ENCODE data around the gene TARP.

The TARP gene

DNA sequence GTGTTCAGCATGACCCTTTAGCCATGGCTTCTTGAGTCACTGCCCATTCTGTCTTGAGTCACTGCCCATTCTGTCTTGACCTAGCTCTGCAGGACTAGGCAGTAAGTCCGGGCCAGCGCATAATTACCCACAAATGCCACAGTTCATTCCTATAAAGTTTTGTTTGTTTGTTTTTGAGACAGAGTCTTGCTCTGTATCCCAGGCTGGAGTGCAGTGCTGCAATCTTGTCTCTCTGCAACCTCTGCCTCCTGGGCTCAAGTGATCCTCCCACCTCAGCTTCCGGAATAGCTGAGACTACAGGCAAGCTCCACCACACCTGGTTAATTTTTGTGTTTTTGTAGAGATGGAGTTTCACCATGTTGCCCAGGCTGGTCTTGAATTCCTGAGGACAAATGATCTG lies 32.7 kb upstream of the TARP start:
- intact Hi-C loops (cut with DNase I), result no loop called here
- DNase-seq (ENCODE audit: missing footprints) (no peak), ATAC-seq (no peak)

DNA sequence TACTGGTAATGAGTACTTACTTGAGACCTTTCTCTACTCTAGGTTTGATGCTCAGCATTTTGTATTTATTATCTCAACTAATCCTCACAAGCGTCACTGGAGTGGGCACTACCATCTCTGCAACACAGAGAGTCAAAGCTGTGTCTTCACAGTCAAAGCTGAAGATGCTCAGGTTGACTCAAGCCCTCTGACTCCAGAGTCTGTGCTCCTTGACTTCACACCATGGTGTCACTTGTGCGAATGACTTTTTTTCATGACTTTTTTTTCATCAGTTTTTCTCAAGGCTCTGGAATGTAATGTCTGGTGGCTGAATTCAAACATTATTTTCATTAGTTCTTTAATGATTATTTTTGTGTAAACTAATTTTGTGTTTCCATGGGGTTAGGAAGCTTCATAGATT lies 30.4 kb upstream of the TARP start:
- ATAC-seq (no peak), DNase-seq (ENCODE audit: missing footprints) (no peak)
- intact Hi-C loops (cut with DNase I), result no loop called here

DNA sequence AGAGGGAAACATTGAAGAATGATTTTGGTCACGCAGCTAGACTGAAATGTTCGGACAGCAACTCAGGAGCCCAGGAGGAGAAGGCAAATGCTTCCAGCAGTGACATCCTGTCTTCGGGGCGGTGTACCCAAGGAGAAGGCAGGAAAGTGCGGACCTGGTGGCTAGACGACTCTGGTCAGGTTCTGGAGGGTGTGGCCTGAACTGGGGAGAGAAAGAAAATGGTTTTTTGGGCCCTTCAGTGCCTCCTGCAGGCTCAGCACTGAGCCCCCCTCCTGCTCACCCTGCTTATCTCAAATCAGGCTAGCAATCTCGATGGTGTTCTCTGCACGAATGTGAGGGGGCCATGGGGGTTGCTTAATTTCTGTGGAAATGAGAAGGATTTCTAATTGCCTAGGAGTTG lies 26.7 kb upstream of the TARP start:
- intact Hi-C loops (cut with DNase I), result no loop called here
- ATAC-seq, result no peak
- DNase-seq (ENCODE audit: missing footprints), result no peak

- ATAC-seq (no peak), DNase-seq (ENCODE audit: missing footprints) (no peak)
- intact Hi-C loops (cut with DNase I), result no loop called here
Observed at GRCh38 chr7:38299275-38299931, 26.0 kb upstream of the TARP start.

DNA sequence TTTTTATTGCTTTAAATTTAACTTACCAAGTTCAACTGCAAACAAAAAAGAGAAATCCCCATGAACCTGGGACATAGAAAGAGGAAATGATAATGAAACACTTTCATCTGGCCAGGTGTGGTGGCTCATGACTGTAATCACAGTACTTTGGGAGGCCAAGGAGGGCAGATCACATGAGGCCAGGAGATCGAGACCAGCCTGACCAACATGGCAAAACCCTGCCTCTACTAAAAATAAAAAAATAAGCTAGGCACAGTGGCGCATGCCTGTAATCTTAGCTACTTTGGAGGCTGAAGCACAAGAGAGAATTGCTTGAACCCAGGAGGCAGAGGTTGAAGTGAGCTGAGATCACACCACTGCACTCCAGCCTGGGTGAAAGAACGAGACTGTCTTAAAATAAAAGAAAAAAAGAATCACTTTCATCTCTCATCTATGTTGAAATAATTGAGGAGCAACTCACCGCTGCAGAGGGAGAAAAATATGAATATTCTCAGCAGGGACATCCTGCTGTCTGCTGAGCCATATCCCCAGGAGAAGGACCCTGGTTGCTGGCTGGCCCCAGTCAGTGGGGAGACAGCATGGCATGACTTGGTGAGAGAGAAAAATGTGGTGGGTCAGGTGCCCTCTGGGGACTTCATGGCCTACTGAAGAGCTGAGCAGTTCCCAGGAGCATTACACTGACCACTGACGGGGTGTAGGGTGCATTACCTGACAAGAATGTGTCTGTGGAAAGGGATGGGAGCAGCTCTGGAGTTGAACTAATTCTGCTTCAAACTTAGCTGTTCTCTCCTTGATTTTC lies 22.8 kb upstream of the TARP start:
- ATAC-seq (no peak), DNase-seq (ENCODE audit: missing footprints) (no peak)
- intact Hi-C loops (cut with DNase I), result no loop called here

GRCh38 chr7:38294926-38295325 lies 21.5 kb upstream of the TARP start:
- ATAC-seq (no peak), DNase-seq (ENCODE audit: missing footprints) (no peak)
- intact Hi-C loops (cut with DNase I), result no loop called here

DNA sequence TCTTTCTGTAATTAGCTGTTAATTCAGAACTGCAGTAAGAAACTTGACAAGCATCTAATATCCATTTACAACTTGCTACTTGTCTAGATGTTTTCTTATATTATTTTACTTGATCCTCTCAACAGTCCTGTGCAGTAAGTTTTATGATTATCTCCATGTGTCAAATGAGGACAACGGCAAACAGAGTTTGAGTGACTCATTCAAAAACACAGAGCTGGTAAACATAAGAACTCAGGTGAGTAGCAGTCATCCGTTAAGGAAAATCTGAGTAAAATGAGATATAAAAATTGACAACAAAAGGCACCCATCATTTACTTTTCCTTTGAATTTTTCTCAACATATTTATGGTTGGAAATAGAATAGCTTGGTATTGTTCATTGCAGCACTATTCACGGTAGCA lies 19.0 kb upstream of the TARP start:
- DNase-seq (ENCODE audit: missing footprints) (no peak), ATAC-seq (no peak)
- intact Hi-C loops (cut with DNase I), result no loop called here

DNA sequence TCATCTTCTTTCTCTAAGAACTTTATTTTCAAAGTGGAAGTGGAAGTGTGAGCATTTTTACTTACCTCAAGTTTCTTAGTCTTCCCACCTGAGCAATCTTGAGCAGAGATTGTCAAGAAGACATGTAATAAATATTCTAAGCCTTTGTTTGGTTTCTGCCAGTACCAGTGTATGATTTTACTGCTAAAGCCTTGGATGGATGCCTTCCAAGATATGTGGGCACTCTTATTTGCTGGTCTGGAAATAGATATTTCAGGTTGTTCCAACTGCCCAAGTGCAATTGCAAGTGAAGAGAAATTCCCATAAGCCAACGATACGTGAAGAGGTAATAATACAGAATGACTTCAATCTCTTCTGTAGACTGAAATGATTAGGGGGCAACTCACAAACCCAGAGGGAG lies 18.2 kb upstream of the TARP start:
- intact Hi-C loops (cut with DNase I), result no loop called here
- ATAC-seq, result no peak

DNA sequence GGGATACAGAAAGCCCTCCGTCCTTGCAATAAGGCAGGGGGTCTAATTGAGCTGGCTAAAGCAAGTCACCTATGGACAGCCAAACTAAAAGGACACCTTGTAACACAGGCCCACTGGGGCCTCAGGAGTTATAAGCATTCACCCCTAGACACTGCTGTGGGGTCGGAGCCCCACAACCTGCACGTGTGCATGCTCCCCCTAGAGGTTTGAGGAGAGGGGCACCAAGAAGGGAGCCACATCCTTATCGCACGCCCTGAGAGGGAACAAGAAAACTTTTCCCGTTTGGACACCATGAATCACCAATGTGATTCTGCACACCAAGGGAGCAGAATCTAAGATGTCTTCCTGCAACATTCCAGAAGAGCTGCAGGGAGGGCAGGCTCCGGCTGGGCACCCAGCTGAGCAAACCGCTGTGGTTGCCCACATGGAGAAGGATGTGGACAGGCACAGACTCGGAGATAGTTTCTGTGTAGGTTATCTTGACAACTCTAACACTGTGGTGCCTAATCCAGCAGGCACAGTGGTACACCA lies 17.7 kb upstream of the TARP start:
- ATAC-seq, result no peak
- intact Hi-C loops (cut with DNase I), result no loop called here
- no peak for DNase-seq (ENCODE audit: missing footprints)

More for the DNA sequence above, 18.2 kb upstream of the TARP start:
- DNase-seq (ENCODE audit: missing footprints), result no peak

- intact Hi-C loops (cut with DNase I), result no loop called here
- no peak for ATAC-seq
Observed at GRCh38 chr7:38284553-38284952, 11.1 kb upstream of the TARP start.

DNA sequence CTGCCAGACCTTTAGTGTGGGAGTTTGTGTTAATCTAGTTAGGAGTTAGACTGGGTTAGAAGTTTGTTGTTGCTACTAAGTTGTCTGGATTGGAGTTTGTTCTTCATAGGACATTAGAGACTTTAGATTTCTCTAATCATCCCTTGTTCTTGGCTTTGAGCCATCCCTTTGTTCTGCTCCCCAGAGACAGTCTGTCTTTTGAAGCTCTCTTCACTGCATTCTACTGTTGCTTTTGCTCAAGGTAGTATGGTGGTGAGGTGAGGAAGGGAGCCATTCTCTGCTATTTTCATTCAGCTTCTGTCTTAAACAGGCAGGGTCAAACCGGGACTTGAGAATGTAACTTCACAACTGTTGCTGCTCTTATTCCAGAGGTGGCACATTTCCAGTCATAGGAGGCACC lies 10.4 kb upstream of the TARP start:
- ATAC-seq (no peak), DNase-seq (ENCODE audit: missing footprints) (no peak)
- intact Hi-C loops (cut with DNase I), result no loop called here

More at GRCh38 chr7:38284553-38284952, 11.1 kb upstream of the TARP start:
- DNase-seq (ENCODE audit: missing footprints), result no peak

DNA sequence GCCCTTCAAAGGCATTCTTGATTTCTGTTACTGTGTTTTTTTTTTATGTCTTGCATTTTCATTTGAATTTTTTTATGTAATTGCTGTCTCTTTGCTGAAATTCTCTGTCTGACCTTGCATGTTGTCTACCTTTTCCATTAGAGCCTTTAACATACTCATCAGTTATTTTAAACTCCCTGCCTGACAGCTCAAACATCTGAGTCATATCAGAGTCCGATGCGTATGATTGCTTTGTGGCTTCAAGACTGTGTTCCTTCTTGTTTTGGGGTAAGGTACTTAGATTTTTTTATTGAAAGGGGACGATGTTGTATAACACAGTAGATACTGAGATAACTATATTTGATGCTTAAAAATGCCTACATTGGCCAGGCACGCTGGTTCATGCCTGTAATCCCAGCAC lies 9.7 kb upstream of the TARP start:
- ATAC-seq, result no peak

GRCh38 chr7:38282081-38282480 lies 8.6 kb upstream of the TARP start:
- intact Hi-C loops (cut with DNase I), result no loop called here

More for the DNA sequence above, 9.7 kb upstream of the TARP start:
- no peak for DNase-seq (ENCODE audit: missing footprints)
- intact Hi-C loops (cut with DNase I), result no loop called here

GRCh38 chr7:38281266-38281665 lies 7.8 kb upstream of the TARP start:
- intact Hi-C loops (cut with DNase I), result no loop called here
- ATAC-seq, result no peak

More at GRCh38 chr7:38282081-38282480, 8.6 kb upstream of the TARP start:
- no peak for DNase-seq (ENCODE audit: missing footprints)
- ATAC-seq, result no peak

GRCh38 chr7:38280707-38281106 lies 7.3 kb upstream of the TARP start:
- DNase-seq (ENCODE audit: missing footprints) (no peak), ATAC-seq (no peak)
- intact Hi-C loops (cut with DNase I), result no loop called here

More at GRCh38 chr7:38281266-38281665, 7.8 kb upstream of the TARP start:
- DNase-seq (ENCODE audit: missing footprints), result no peak

DNA sequence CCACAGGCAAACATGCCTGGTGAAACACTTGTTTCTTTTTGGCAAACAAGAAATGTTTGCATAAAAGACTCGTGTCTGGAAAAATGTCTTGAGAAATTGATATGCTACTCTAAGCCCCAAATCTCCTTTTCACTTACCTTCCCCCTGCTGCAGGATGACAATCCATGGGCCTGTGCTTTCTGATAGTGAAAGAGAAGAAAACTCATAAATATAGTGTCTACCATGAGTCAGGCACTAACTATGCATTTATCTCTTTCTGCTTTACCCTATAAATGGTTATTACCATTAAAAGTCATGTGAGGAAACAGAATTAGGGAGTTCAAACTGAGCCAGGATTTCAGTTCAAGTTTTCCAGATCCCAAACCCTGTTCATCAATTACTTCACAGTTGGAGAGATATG lies 6.6 kb upstream of the TARP start:
- ATAC-seq (no peak), DNase-seq (ENCODE audit: missing footprints) (no peak)
- intact Hi-C loops (cut with DNase I), result no loop called here

DNA sequence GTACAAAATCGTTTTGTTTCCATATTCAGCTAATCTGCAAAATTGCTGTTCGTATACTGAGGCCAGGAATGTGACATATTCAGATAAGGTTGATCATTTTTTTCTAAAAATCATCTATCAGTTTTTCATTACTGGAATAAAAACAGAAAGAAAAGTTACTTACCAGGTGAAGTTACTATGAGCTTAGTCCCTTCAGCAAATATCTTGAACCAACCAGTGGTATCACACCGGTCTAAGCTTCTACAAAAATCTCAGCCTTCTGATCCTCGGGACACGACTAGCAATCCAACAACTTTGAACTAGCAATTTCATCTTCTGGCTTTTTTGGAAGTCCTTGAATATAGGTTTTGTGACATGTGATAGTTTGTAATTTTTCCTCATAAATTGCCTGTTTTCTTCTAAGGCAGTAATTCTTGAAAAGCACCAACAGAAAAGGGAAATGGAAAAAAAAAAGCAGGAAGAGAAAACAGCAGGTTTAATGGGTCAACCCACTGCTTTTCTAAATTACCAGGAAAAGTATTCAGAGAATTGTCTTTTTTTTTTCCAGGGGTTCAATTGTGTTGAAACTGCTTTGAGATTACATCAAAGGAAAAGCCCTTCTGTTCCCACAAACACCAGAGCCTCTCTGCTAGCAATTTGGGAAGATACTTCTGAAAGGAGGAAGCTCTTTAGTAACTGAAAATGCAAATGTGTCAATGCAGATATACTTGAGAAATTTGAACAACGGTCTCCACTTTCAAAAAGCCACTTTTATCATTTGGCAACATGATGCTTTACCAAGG lies 2.9 kb upstream of the TARP start:
- intact Hi-C loops (cut with DNase I), result no loop called here
- DNase-seq (ENCODE audit: missing footprints), result no peak
- no peak for ATAC-seq

GRCh38 chr7:38274927-38275620 lies 1.6 kb upstream of the TARP start:
- intact Hi-C loops (cut with DNase I), result no loop called here
- DNase-seq (ENCODE audit: missing footprints) (no peak), ATAC-seq (no peak)

DNA sequence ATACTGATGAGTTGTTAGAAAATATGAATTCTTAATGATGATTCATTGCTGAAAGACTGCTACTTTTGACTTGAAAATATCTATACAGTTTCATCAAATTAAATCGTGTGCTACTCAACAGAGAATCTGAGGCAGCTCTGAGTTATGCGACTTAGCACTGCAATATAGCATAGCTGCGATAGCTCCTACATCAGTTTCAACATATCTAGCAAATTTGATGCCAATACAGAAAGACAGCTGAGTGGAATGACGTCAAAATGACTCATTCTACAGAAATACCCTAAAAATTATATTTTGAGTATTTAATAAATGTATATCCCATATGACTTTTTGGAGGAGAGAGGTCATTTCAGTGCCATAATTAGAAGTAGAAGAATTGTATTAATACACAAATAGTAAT lies 1.1 kb upstream of the TARP start:
- no peak for ATAC-seq
- DNase-seq (ENCODE audit: missing footprints), result no peak
- intact Hi-C loops (cut with DNase I), result no loop called here
